ENCODE measurements around the gene STK10.

DNA sequence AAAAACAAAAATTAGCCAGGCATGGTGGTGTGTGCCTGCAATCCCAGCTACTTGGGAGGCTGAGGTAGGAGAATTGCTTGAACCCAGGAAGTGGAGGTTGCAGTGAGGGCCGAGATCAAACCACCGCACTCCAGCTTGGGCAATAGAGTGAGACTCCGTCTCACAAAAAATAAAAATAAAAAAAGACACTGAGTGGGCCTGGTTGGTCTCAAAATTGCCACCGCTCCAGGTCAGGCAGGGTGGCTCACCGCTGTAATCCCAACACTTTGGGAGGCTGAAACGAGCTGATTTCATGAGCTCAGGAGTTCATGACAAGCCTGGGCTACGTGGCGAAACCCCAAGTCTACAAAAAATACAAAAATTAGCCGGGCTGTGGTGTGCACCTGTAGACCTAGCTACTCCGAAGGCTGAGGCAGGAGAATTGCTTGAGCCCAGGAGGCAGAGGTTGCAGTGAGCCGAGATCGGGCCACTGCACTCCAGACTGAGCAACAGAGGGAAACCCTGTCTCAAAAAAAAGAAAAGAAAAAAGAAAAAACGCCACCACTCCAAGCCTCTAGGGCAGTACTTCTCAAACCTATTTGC lies 1.8 kb downstream of the STK10 start:
- TF ChIP-seq, protein P1, sequence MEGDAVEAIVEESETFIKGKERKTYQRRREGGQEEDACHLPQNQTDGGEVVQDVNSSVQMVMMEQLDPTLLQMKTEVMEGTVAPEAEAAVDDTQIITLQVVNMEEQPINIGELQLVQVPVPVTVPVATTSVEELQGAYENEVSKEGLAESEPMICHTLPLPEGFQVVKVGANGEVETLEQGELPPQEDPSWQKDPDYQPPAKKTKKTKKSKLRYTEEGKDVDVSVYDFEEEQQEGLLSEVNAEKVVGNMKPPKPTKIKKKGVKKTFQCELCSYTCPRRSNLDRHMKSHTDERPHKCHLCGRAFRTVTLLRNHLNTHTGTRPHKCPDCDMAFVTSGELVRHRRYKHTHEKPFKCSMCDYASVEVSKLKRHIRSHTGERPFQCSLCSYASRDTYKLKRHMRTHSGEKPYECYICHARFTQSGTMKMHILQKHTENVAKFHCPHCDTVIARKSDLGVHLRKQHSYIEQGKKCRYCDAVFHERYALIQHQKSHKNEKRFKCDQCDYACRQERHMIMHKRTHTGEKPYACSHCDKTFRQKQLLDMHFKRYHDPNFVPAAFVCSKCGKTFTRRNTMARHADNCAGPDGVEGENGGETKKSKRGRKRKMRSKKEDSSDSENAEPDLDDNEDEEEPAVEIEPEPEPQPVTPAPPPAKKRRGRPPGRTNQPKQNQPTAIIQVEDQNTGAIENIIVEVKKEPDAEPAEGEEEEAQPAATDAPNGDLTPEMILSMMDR (IDR thresholded peaks at IDR 0.05), result no peak
- TF ChIP-seq POLR2AphosphoS5 (IDR thresholded peaks at IDR 0.05), result no peak

Data from breast epithelium (tissue), 3 donors.